ENCODE measurements around the gene PLCD1. TPM values are rescaled to one million over a fixed set of nuclear protein-coding genes. Genes with fewer than 3 reads are reported as not detected.

PLCD1 gene
- total and polyA plus RNA-seq, 2 of the 8 experiments (the other 6 are each of a cell fraction or from before 2014, with no cell fraction given), result 15.3 to 19.2 TPM

DNA sequence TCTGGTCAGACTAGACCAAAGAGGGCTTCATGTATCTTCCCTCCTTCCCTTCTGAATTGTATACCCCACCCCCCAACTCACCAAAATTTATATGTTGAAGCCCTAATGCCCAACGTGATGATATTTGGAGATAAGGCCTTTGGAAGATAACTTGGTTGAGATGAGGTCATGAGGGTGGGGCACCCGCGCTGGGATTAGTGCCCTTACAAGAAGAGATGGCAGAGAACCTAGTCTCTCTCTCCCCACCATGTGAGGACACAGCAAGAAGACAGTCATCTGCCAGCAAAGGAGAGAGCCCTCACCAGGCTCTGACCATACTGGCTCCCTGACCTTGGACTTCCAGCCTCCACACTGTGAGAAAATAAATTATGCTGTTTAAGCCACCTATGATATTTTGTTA is 13.5 kb downstream of the PLCD1 start (continued):
- TF ChIP-seq RFX5 (IDR thresholded peaks at IDR 0.05; ENCODE audit: borderline replicate concordance, low read depth, low read length) (no peak), TEAD4 (IDR thresholded peaks at IDR 0.05; ENCODE audit: low read depth, low read length) (no peak), GTF2F1 (IDR thresholded peaks at IDR 0.05; ENCODE audit: borderline replicate concordance, low read depth, low read length) (no peak)
